Measurements from ENCODE around the gene GRK1.
A peak's percentile ranks its signal among the peaks of the same experiment; 100 is the strongest.

The GRK1 gene

DNA sequence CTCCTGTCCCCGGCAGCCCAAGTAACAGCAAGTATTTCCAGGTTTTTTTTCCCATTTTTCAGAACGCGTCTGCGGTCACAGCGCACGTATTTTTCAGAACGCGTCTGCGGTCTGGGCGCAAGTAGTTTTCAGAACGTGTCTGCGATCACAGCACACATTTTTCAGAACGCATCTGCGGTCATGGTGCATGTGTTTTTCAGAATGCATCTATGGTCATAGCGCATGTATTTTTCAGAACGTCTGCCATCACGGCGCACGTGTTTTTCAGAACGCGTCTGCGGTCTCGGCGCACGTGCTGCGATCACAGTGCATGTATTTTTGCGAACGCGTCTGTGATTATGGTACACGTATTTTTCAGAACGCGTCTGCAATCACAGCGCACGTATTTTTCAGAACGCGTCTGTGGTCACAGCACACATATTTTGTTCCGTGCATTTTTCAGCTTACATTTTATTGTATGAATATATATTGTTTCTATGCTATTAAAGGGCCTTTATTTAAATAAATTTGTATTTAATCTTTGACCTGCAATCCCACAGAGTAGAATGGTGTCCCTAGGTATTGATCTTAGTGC is 28.8 kb upstream of the GRK1 start:
- no peak overlapping the region for H3K4me3 ChIP-seq (ENCODE audit: low read length)
- no peak for DNase-seq (ENCODE audit: low read depth)
- TF ChIP-seq, protein P1, sequence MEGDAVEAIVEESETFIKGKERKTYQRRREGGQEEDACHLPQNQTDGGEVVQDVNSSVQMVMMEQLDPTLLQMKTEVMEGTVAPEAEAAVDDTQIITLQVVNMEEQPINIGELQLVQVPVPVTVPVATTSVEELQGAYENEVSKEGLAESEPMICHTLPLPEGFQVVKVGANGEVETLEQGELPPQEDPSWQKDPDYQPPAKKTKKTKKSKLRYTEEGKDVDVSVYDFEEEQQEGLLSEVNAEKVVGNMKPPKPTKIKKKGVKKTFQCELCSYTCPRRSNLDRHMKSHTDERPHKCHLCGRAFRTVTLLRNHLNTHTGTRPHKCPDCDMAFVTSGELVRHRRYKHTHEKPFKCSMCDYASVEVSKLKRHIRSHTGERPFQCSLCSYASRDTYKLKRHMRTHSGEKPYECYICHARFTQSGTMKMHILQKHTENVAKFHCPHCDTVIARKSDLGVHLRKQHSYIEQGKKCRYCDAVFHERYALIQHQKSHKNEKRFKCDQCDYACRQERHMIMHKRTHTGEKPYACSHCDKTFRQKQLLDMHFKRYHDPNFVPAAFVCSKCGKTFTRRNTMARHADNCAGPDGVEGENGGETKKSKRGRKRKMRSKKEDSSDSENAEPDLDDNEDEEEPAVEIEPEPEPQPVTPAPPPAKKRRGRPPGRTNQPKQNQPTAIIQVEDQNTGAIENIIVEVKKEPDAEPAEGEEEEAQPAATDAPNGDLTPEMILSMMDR (conservative IDR thresholded peaks at IDR 0.05; ENCODE audit: low read depth, low read length), result no peak

DNA sequence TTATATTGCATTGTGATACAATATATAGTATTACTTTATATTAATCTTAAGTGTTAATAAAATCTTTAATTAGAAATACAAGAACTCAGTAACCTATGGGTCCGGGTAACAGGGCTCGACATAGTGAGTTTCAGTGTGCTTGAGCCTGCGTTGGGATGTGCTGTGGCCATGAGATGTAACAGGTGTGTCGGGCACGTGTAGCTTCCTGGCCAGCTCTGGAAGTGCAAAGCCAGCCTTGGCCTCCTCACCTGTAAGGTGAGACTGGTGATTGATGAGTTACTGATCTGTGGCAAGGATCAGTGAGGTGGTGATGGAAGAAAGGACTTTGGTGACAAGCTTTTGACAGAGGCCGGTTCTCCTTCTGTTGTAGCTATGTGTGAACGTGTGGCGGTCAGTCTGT is 28.2 kb upstream of the GRK1 start:
- DNase-seq (ENCODE audit: low read depth), result no peak
- TF ChIP-seq, protein P1 (conservative IDR thresholded peaks at IDR 0.05; ENCODE audit: low read depth, low read length), result no peak
- no peak overlapping the region for H3K4me3 ChIP-seq (ENCODE audit: low read length)

DNA sequence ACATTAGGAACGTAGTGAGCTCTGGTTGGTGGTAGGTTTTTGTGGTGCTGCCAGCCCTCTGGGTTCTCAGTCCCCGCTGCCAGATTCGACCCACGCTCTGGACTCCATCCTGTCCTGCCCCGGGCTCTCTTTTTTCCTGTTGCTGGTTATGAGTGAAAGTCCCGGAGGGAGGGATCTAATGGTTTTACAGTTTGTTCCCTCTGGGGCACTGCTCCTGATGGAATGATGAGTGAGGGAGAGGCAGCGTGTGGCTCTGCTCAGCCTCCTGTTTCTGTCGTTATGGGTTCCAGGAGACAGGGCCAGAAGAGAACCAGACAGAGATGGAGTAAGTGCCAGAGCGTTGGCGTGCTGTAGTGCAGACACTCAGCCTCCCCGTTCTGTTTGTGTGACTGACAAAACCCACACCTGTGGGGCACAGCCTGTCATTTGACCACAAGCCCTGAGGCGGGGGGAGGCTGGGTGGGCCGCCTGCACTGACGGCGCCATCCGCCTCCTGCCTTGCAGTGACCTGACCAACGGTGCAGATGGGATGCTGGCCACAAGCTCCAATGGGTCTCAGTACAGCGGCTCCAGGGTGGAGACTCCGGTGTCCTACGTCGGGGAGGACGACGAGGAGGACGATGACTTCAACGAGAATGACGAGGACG is 27.3 kb upstream of the GRK1 start:
- DNase-seq (ENCODE audit: low read depth), result no peak
- TF ChIP-seq, protein P1 (conservative IDR thresholded peaks at IDR 0.05; ENCODE audit: low read depth, low read length), result no peak
- H3K4me3 ChIP-seq (ENCODE audit: low read length), result no peak overlapping the region

DNA sequence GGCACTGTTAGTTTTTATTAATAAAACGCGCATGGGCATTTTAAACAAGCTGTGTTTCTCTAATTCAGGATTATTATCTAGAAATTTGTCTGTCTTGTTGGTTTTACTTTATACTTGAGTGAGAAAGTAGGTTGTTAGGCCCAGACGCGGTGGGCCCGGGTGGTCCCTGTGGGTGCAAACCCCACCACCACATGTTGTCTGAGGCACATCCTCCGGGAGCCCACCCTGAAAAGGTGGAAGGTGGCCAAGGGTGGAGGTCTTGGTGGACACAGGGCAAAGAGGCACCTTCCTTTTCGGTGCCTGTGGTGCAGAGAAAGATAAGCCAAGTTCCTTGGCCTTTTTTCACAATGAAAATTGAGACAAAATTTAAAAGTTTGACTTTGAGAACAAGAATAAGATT is 25.6 kb upstream of the GRK1 start:
- no peak for DNase-seq (ENCODE audit: low read depth)
- no peak overlapping the region for H3K4me3 ChIP-seq (ENCODE audit: low read length)
- TF ChIP-seq, protein P1 (conservative IDR thresholded peaks at IDR 0.05; ENCODE audit: low read depth, low read length), result no peak

DNA sequence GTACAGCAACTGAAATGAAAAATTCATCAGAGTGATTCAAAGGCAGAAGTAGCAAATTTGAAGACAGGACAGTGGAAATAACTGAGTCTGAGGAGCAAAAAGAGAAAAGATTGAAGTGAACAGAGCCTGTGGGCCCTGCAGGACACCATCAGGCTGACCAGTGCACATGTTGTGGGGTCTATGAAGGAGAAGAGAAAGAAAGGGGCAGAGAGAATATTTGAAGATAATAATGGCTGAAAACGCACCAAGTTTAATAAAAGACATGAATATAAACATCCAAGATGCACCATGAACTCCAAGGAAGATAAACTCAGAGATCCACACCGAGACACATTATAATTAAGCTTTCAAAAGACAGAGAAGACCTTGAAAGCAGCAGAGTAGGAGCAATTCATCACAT is 24.5 kb upstream of the GRK1 start:
- no peak overlapping the region for H3K4me3 ChIP-seq (ENCODE audit: low read length)
- DNase-seq (ENCODE audit: low read depth), result no peak
- TF ChIP-seq, protein P1 (conservative IDR thresholded peaks at IDR 0.05; ENCODE audit: low read depth, low read length), result no peak

DNA sequence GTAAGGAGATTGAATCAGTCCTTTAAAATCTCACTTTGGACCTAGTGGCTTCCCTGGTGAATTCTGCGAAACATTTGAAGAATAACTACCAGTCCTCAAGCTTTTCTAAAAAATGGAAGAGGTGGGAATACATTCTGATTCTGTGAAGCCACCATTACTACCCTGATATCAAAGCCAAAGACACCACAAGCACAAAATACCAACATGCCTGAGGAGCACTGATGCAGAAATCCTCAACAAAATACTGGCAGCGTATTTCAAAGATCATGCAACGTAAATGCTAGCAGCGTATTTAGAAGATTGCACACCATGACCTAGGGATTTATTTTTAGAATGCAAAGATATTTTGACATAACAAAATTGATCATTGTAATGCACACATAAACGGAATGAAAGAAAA is 23.4 kb upstream of the GRK1 start:
- DNase-seq (ENCODE audit: low read depth), result peak; percentile 63
- TF ChIP-seq, protein P1 (conservative IDR thresholded peaks at IDR 0.05; ENCODE audit: low read depth, low read length), result no peak
- H3K4me3 ChIP-seq (ENCODE audit: low read length), result no peak overlapping the region

DNA sequence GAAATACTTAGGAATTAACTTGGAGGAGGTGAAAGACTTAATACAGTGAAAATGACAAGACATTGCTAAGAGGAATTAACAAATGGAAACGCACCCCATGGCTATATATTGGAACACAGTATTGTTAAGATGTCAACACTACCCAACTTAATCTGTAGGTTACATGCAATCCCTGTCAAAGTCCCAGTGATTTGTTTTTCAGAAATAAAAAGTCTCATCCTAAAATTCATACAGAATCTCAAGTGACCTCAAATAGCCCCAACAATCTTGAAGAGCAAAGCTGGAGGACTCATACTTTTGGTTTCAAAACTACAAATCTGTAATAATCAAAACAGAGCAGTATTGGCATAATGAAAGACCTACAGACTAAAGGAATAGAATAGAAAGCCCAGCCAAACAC is 22.2 kb upstream of the GRK1 start:
- DNase-seq (ENCODE audit: low read depth), result no peak
- H3K4me3 ChIP-seq (ENCODE audit: low read length), result no peak overlapping the region
- TF ChIP-seq, protein P1 (conservative IDR thresholded peaks at IDR 0.05; ENCODE audit: low read depth, low read length), result no peak
